ENCODE data around the gene SUPT6H.

GRCh38 chr17:28682655-28683054 is 20.6 kb downstream of the SUPT6H start:
- TF ChIP-seq CTCF (IDR thresholded peaks at IDR 0.05) (no peak), POLR2A (IDR thresholded peaks at IDR 0.05) (no peak)
